Cardiac muscle cell (in vitro differentiated cells and primary cell): ENCODE data around the gene DRG2. TPM values are rescaled to one million over a fixed set of nuclear protein-coding genes. Genes with fewer than 3 reads are reported as not detected.
A peak's percentile ranks its signal among the peaks of the same experiment; 100 is the strongest.

Experiments
- DNase-seq, 2 donors: peaks; one replicate each; pipeline versions ENCODE4 v3.0.0 to v3.0.0-alpha.2; 2010 to 2017; ENCODE audit warnings: low read depth in 1 of 2, low spot score in 1 of 2
- H3K27ac ChIP-seq: fragments of 200-600 bp; sonication (generic); 2 replicates; pipeline ENCODE4 v1.5.1; 2016
- H3K27me3 ChIP-seq: fragments of 200-600 bp; sonication (generic); 2 replicates; pipeline ENCODE4 v1.6.0; 2016; ENCODE audit warnings: control low read depth
- H3K36me3 ChIP-seq: fragments of 200-600 bp; sonication (generic); 2 replicates; pipeline ENCODE4 v1.5.1; 2016; ENCODE audit warnings: control low read depth
- H3K4me1 ChIP-seq: fragments of 200-600 bp; sonication (generic); 2 replicates; pipeline ENCODE4 v1.8.1; 2017; ENCODE audit warnings: low read depth, mild to moderate bottlenecking, mixed run types
- H3K4me3 ChIP-seq: fragments of 200-600 bp; sonication (generic); 2 replicates; pipeline ENCODE4 v1.5.1; 2016; ENCODE audit warnings: mild to moderate bottlenecking
- H3K9me3 ChIP-seq: fragments of 200-600 bp; sonication (generic); 2 replicates; pipeline ENCODE4 v1.5.1; 2017; ENCODE audit warnings: low read depth, mild to moderate bottlenecking, control low read depth
- polyA plus RNA-seq: library from polyadenylated mRNA; unstranded; fragments of >200 nt; fragmentation: Nextera tagmentation; extraction: Ambion mirVana; gene quantifications from 2 replicates; pipeline ENCODE4 v1.2.1, GENCODE V29; 2016
- total RNA-seq: library from RNA; depleted of rRNA; stranded (reverse); fragments of >200 nt; gene quantifications from 2 replicates; pipeline ENCODE4 v1.2.3, GENCODE V29; 2016
- TF ChIP-seq, protein P1 (sequence below): IDR thresholded peaks from 2 replicates; pipeline ENCODE4 v1.5.1; 2012; ENCODE audit warnings: low read depth, mild to moderate bottlenecking, low read length

The DRG2 gene
- total and polyA plus RNA-seq, 2 experiments from 2014 or later = 49.5 to 49.7 TPM

GRCh38 chr17:18074566-18075272, 13.0 kb upstream of the DRG2 start:
- TF ChIP-seq, protein P1, sequence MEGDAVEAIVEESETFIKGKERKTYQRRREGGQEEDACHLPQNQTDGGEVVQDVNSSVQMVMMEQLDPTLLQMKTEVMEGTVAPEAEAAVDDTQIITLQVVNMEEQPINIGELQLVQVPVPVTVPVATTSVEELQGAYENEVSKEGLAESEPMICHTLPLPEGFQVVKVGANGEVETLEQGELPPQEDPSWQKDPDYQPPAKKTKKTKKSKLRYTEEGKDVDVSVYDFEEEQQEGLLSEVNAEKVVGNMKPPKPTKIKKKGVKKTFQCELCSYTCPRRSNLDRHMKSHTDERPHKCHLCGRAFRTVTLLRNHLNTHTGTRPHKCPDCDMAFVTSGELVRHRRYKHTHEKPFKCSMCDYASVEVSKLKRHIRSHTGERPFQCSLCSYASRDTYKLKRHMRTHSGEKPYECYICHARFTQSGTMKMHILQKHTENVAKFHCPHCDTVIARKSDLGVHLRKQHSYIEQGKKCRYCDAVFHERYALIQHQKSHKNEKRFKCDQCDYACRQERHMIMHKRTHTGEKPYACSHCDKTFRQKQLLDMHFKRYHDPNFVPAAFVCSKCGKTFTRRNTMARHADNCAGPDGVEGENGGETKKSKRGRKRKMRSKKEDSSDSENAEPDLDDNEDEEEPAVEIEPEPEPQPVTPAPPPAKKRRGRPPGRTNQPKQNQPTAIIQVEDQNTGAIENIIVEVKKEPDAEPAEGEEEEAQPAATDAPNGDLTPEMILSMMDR = no peak
- H3K9me3 ChIP-seq = no peaks in the 10 kb centered on the region

GRCh38 chr17:18076936-18077335, 10.8 kb upstream of the DRG2 start:
- Histone ChIP-seq H3K4me3 (no peak overlapping the region), H3K36me3 (no peaks in the 10 kb centered on the region), H3K27ac (no peak overlapping the region), H3K4me1 (no peaks in the 10 kb centered on the region), H3K27me3 (no peaks in the 10 kb centered on the region), H3K9me3 (no peaks in the 10 kb centered on the region)
- TF ChIP-seq, protein P1 = no peak
- DNase-seq = peak in 1 of 2 donors; percentile 33

More at GRCh38 chr17:18074566-18075272, 13.0 kb upstream of the DRG2 start:
- H3K27me3 ChIP-seq = no peaks in the 10 kb centered on the region
- DNase-seq = no peak
- no peak overlapping the region for H3K4me3 ChIP-seq
- no peak overlapping the region for H3K27ac ChIP-seq
- H3K36me3 ChIP-seq = no peaks in the 10 kb centered on the region
- H3K4me1 ChIP-seq = no peaks in the 10 kb centered on the region

GRCh38 chr17:18079543-18079942, 8.2 kb upstream of the DRG2 start:
- Histone ChIP-seq H3K27ac (no peak overlapping the region), H3K27me3 (no peaks in the 10 kb centered on the region), H3K36me3 (no peaks in the 10 kb centered on the region), H3K4me3 (no peak overlapping the region), H3K4me1 (no peaks in the 10 kb centered on the region), H3K9me3 (no peaks in the 10 kb centered on the region)
- no peak for DNase-seq
- TF ChIP-seq, protein P1 = no peak

- Histone ChIP-seq H3K4me3 (no peak overlapping the region), H3K4me1 (peaks cover 3% of the 10 kb centered on the region), H3K9me3 (no peaks in the 10 kb centered on the region), H3K27me3 (no peaks in the 10 kb centered on the region), H3K27ac (no peak overlapping the region), H3K36me3 (no peaks in the 10 kb centered on the region)
- DNase-seq = no peak
- TF ChIP-seq, protein P1 = no peak
These were observed 3.5 kb upstream of the DRG2 start for GRCh38 chr17:18084256-18084655.

DNA sequence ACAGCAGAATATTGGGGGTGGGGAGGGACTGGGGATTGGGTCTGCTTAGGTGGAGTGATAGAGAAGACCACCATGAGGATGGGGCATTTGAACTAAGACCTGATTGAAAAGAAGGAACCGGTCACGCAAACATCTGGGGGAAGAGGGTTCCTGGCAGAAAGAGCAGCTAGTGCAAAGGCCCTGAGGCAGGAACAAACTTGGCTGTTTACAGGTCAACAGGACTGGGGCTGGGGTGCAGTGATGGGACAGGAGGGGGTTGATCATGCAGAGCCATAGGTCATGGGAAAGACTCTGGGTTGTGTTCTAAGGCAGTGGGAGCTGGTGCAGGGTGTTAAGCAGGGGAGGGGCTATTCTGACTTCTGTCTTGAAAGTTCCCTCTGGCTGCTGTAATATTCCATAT, 1.9 kb downstream of the DRG2 start:
- no peak for DNase-seq
- Histone ChIP-seq H3K4me3 (no peak overlapping the region), H3K27ac (no peak overlapping the region), H3K9me3 (no peaks in the 10 kb centered on the region), H3K36me3 (no peaks in the 10 kb centered on the region), H3K27me3 (no peaks in the 10 kb centered on the region), H3K4me1 (peaks cover 3% of the 10 kb centered on the region)
- TF ChIP-seq, protein P1 = no peak
